COLO668 (cell line): ENCODE measurements around the gene RASA4B.
"Not testable (repeated sequence)": the region's sequence is repeated elsewhere in the genome, so short reads cannot be mapped to it uniquely, and the experiment has no call there.

Source experiments
- DNase-seq: peaks from one replicate; lab custom pipeline; 2025; ENCODE audit not compliant: unreplicated experiment; lab: John Stamatoyannopoulos, UW

The RASA4B gene

GRCh38 chr7:102455596-102455995, 62.0 kb downstream of the RASA4B start:
- DNase-seq: no peak

- not testable (repeated sequence) for DNase-seq
Measured at GRCh38 chr7:102454932-102455331, 62.6 kb downstream of the RASA4B start.

- DNase-seq: peak; percentile 71
Measured at GRCh38 chr7:102454468-102454867, 63.1 kb downstream of the RASA4B start.

GRCh38 chr7:102453319-102453718, 64.3 kb downstream of the RASA4B start:
- DNase-seq: no peak

GRCh38 chr7:102452451-102452850, 65.1 kb downstream of the RASA4B start:
- no peak for DNase-seq

GRCh38 chr7:102451371-102452054, 66.1 kb downstream of the RASA4B start:
- DNase-seq: peak; percentile 70

- peak; percentile 17 for DNase-seq
Measured at GRCh38 chr7:102450242-102450641, 67.3 kb downstream of the RASA4B start.

GRCh38 chr7:102449136-102449535, 68.4 kb downstream of the RASA4B start:
- no peak for DNase-seq

- no peak for DNase-seq
Measured at GRCh38 chr7:102447311-102447710, 70.3 kb downstream of the RASA4B start.

GRCh38 chr7:102446387-102447156, 71.0 kb downstream of the RASA4B start:
- DNase-seq: no peak

- no peak for DNase-seq
Measured at GRCh38 chr7:102445674-102446071, 71.9 kb downstream of the RASA4B start.

- DNase-seq: no peak
Measured at GRCh38 chr7:102444961-102445673, 72.5 kb downstream of the RASA4B start.

GRCh38 chr7:102439963-102440795, 77.4 kb downstream of the RASA4B start:
- no peak for DNase-seq

- DNase-seq: no peak
Measured at GRCh38 chr7:102436118-102436517, 81.5 kb downstream of the RASA4B start.

- peak; percentile 31 for DNase-seq
Measured at GRCh38 chr7:102434039-102434486, 83.5 kb downstream of the RASA4B start.

GRCh38 chr7:102433219-102434038, 84.1 kb downstream of the RASA4B start, which contains the start of gene ORAI2:
TSS of gene ORAI2 (plus strand) at chr7:102433575. CDS start at chr7:102438957, 5,382 bp downstream.
- peak; percentile 75 for DNase-seq
